Measurements from ENCODE around the gene DDIT3. TPM values are rescaled to one million over a fixed set of nuclear protein-coding genes. Genes with fewer than 3 reads are reported as not detected.

The DDIT3 gene, protein sequence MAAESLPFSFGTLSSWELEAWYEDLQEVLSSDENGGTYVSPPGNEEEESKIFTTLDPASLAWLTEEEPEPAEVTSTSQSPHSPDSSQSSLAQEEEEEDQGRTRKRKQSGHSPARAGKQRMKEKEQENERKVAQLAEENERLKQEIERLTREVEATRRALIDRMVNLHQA
- 57.2 and 89.6 TPM in 2 replicates for total RNA-seq

DNA sequence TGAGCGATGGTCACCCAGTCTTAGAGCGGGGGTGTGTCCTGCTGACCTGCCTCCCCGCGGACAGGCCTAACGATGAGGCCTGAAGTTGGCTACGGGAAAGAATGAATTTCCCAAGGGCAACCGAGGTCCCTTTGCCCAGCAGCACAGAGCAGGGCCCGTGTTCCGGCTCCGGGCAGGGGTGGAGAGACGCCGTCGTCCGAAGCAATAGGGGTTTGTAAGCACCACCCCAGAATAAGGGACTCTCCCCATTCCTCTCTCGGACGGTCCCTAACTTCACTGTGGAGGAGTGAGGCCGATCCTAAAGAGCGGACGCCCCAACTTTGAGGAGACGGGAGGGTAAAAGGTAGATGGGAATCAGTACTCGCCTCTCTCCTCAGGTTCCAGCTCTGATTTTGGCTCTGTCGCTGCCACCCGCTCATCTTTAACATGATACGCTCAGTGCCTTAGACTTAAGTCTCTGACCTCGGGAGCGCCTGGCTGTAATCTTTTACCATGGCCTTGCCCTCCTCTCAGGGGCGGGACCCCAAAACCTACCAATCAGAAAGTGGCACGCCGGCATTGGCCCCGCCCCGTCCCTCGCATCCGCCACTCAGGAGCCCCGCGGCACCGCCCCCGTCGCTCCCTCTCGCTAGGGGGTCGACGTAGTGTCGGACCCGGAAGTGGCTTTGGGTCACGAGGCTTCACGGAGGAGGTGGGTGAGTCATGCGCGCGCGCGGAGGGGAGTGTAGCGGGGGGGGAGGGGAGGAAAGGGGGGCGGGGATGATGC, at the start of gene DDIT3:
TSS of gene DDIT3 (minus strand) at position 462 of the 766 bp plus-strand sequence. CDS start 3,108 bp downstream, outside the sequence.

DNA sequence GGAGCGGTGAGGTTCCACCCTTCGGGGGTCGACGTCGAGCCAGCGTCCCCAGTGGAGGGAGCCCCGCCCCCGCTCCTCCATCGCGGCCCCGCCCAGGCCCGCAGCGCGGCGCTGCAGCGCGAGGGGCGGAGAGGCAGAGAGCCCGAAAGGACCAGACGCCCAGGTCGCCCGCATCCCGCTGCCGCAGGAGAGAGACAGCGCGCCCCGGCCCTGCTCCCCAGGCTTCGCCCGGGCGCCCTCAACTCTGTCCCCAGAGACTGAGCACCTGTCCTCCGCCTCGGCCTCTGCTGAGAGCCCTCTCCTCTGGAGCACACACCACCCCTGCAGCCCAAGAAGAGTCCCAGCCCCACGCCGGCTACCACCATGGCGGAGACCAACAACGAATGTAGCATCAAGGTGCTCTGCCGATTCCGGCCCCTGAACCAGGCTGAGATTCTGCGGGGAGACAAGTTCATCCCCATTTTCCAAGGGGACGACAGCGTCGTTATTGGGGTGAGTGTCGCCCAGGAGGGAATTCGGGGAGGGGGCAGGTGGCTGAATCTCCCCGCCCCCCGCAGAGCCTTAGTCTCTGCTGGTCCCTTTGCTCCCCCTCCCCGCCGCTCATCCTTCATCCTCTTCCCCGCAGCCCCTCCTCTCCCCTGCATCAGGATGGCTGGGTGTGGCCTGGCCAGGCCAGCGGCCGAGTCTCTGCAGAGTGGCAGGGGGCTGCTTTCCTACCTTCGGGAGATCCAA, 29.8 kb upstream of the DDIT3 start, which contains the start of gene KIF5A:
TSS of gene KIF5A (plus strand) at position 136 of the 732 bp plus-strand sequence. CDS start at position 364, 228 bp downstream.

DNA sequence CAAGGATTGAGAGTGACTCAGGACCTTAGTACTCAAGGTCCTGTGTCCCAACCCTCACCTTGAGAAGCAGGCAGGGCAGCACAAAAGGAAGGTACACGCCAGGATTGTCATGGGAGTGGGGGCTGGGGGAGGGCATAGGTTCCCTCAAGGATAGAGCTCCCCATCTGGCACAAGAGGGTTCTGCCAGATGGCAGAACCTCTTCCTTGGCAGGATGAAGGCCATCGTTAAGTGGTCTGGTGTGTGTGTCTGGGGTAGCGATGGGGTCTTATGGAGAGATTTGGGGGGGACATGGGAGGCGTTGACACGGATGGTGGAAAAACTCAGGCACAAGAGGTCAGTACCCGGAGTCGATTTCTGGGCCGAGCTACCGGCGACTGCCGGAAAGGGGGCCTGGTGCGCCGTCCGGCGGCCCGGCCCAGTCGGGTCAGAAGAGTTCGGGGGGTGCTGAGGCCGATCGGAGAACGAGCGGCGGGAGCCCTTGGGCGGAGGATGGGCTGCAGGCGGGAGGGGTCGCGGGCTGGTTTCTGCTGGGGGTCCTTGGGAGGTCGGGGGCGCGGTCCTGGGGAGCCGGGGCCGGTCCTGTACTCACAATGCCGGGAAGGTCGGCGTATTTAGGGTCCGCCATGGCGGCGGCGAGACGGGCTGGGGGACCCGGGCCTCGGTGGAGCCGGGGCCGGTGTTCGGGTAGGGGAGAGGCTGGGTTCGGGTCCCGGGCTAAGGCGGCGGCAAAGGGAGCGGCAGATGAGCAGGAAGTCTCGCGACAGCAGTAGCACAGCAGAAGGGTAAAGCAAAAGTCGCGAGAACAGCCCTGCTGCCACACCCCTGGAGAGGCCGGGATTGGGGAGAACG, 26.3 kb upstream of the DDIT3 start, which contains the start of gene DCTN2:
TSS of gene DCTN2 (minus strand) at position 755 of the 850 bp plus-strand sequence. CDS start at position 626, 129 bp downstream.

DNA sequence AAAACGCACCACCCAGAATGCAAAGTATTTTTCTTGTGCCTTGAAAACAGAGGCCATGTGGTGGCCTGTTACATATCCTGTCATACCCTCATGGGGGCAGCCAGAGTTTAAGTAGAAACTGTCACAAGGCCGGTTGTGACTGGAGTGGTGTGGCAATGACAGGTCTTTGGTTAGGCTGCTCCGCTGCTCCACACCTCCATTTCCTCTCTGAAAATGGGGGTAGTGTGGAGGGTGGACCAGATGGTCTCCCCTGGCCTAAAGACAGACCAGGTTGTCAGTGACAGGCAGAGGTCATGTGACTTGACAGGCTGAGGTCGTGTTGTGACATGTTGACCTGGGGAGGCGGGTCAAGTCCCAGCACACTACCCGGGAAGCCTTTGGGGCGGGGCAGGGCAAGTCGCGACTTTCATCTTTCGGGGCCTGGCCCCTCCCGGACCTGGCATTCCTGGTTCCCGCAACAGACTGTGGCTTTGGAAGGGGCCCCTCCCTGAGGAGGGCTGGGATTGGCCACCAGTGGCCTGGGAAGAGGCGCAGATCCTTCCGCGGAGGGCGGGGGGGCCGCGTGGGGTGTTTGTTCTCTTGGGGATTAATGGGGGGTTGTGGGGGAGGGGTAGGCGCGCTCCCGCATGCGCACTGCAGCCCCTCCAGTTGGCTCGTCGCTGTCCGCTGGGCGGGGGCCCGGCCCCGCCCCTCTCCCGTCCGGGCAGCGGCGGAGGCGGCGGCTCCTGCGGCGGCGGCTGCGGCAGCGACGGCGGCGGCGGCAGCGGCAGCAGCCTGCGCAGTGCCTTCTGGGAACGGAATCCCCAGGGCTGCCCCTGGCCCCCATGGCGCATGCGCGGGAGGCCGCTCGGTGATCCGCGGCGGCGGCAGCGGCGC, 1.9 kb upstream of the DDIT3 start, which contains the start of gene MBD6:
TSS of gene MBD6 (plus strand) at position 814 of the 876 bp plus-strand sequence. CDS start 1,480 bp downstream, outside the sequence.

DNA sequence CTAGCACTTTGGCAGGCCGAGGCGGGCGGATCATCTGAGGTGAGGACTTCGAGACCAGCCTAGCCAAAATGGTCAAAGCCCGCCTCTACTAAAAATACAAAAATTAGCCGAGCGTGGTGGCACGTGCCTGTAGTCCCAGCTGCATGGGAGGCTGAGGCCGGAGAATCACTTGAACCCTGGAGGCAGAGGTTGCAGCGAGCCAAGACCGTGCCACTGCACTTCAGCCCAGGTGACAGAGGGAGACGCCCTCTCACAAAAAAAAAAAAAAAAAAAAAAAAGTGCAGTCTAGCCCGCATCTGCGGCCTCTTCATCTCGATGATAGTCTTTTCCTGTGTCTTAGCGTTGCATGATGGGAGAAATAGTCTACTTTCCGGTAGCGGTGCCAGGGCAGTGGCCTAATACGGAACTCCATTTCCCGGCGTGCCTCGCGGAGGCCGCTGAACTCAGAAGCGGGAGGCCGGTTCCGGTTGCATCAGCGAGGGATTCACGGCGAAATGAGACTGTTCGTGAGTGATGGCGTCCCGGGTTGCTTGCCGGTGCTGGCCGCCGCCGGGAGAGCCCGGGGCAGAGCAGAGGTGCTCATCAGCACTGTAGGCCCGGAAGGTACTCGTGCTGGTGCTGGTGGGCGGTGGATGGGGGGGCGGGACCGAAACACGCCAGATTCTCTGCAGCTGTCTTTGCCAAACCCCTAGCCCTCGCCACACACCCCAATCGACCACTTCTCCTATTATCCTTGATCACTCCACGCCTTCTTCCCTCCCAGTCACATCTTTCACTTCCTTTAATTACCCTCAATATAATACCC, 32.5 kb downstream of the DDIT3 start, which contains the start of gene MARS1:
TSS of gene MARS1 (plus strand) at position 472 of the 805 bp plus-strand sequence. CDS start at position 495, 23 bp downstream.

DNA sequence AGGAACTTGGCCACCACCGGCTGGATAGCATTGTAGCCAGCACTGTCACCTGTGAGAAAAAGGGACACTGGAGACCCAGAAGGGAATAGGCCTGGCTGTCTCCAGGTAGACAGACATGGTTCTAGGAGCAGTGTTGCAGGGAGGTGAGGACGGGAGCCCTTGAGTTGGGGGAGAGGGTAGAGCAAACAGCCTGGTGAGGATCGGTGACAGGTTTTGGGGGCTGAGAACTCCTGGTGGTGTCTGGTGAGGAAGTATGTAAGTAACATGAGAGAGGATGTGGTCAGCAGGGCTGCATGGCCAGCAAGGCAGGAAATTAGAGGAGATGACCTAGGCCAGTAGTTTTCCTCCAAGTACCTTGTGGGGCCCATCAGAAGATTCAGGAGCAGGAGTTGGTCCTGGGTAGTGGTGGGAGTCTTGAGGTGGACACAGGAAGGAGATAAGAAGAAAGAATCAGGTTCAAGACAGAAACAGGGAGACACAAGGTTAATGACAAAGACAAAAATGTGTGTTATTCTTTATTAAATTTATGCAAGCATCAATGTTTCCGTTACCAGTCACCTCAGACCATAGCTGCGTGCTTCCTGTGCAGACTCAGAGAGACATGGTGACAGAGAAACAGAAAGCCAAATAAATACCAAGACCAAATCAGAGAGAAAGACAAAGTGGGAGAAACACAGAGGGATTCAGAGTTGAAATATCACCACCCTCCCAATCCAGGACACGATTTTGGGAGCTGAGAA, 40.8 kb downstream of the DDIT3 start, which contains the start of gene ARHGAP9:
TSS of gene ARHGAP9 (minus strand) at position 491 of the 740 bp plus-strand sequence. CDS start at position 31, 460 bp downstream.

Other genes with a start within 250 kb of the DDIT3 start
- gene R3HDM2, start 89.5 kb downstream of the DDIT3 start, total RNA-seq, result 15.7 and 23.7 TPM in 2 replicates
- gene INHBC, start 85.7 kb downstream of the DDIT3 start, total RNA-seq, result not detected in 2 replicates
- 2.6 and 3.8 TPM in 2 replicates for gene INHBE, start 65.2 kb downstream of the DDIT3 start, total RNA-seq
- 1.2 and 1.6 TPM in 2 replicates for gene GLI1, start 60.7 kb downstream of the DDIT3 start, total RNA-seq
- not detected in 2 replicates for gene ARHGAP9, start 40.6 kb downstream of the DDIT3 start, total RNA-seq
- gene MARS1, start 32.4 kb downstream of the DDIT3 start, total RNA-seq, result 113 and 126 TPM in 2 replicates
- gene MBD6, start 2.3 kb upstream of the DDIT3 start, total RNA-seq, result 7.4 and 10.6 TPM in 2 replicates
- gene DCTN2, start 26.7 kb upstream of the DDIT3 start, total RNA-seq, result 139 and 156 TPM in 2 replicates
- gene KIF5A, start 29.5 kb upstream of the DDIT3 start, total RNA-seq, result 0.44 and 0.66 TPM in 2 replicates
- 17.0 and 20.2 TPM in 2 replicates for gene PIP4K2C, start 70.7 kb upstream of the DDIT3 start, total RNA-seq
- 16.9 and 25.0 TPM in 2 replicates for gene DTX3, start 84.3 kb upstream of the DDIT3 start, total RNA-seq
- 24.4 and 51.1 TPM in 2 replicates for gene ARHGEF25, start 90.9 kb upstream of the DDIT3 start, total RNA-seq
- 0.58 and 1.3 TPM in 2 replicates for gene B4GALNT1, start 112.7 kb upstream of the DDIT3 start, total RNA-seq
- 283 and 289 TPM in 2 replicates for gene OS9, start 173.6 kb upstream of the DDIT3 start, total RNA-seq
- gene AGAP2, start 218.2 kb upstream of the DDIT3 start, total RNA-seq, result 0.15 and 0.50 TPM in 2 replicates
- gene TSPAN31, start 224.5 kb upstream of the DDIT3 start, total RNA-seq, result 66.8 and 85.3 TPM in 2 replicates
- 281 and 285 TPM in 2 replicates for gene CDK4, start 231.8 kb upstream of the DDIT3 start, total RNA-seq
- 2.9 and 5.1 TPM in 2 replicates for gene MARCHF9, start 234.6 kb upstream of the DDIT3 start, total RNA-seq
- 0.15 and 0.33 TPM in 2 replicates for gene CYP27B1, start 246.6 kb upstream of the DDIT3 start, total RNA-seq

All from smooth muscle cell of trachea (primary cell).